ENCODE data around the gene ATP10A.

- TF ChIP-seq EZH2 (IDR thresholded peaks at IDR 0.05; ENCODE audit: borderline replicate concordance, insufficient read depth, low read length, poor library complexity, severe bottlenecking): no peak
- TF ChIP-seq CTCF (IDR thresholded peaks at IDR 0.05; ENCODE audit: poor library complexity, severe bottlenecking): no peak
- TF ChIP-seq POLR2AphosphoS5 (IDR thresholded peaks at IDR 0.05): no peak
- TF ChIP-seq SMC3 (conservative IDR thresholded peaks at IDR 0.05; ENCODE audit: poor library complexity): no peak
- no peak for TF ChIP-seq MXI1 (conservative IDR thresholded peaks at IDR 0.05; ENCODE audit: poor library complexity, severe bottlenecking)
- no peak for TF ChIP-seq REST (IDR thresholded peaks at IDR 0.05; ENCODE audit: borderline replicate concordance)
- TF ChIP-seq RAD21 (conservative IDR thresholded peaks at IDR 0.05): no peak
- TF ChIP-seq EP300 (conservative IDR thresholded peaks at IDR 0.05; ENCODE audit: poor library complexity, severe bottlenecking): no peak
Measured at GRCh38 chr15:25801586-25802284, 61.4 kb downstream of the ATP10A start.

Data from neural cell (in vitro differentiated cells).